Embryonic facial prominence (tissue), 1 donor: ENCODE results near the gene ABTB2.
"Not testable (repeated sequence)": the region's sequence is repeated elsewhere in the genome, so short reads cannot be mapped to it uniquely, and the experiment has no call there.

Source experiments
- DNase-seq: peaks from one replicate; pipeline ENCODE4 v3.0.0-alpha.2; 2016; ENCODE audit errors: extremely low spot score

ABTB2 gene

DNA sequence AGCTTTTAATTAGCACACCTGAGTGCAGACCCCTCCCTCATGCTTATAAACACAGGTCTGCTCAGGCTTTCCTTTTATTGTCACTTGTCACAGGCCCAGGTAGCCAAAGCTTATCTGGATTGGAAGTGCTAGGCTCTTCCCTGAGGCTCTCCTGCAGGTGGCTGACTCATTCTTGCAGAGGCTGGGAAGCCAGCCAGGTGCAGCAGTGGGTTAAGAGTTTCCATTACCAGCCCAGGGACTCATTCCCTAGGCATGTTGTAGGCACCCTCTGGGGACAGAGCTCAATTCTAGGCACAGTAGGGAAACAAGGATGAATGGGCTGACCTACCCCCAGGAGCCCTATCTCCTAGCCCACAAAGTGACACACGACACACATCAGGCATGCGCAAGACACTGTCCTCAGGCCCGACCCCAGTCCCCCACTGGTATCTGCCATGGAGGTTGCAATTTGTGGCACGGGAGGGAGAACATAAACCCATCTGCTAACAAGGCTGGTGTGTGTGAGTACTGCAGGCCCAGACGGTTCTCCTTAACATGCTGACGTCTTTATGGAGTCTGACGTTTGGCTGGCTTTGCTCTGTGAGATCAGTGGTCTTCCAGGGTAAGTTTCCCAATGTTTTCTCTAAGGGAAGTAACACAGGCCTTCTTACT lies 94.2 kb downstream of the ABTB2 start:
- DNase-seq, result no peak

DNA sequence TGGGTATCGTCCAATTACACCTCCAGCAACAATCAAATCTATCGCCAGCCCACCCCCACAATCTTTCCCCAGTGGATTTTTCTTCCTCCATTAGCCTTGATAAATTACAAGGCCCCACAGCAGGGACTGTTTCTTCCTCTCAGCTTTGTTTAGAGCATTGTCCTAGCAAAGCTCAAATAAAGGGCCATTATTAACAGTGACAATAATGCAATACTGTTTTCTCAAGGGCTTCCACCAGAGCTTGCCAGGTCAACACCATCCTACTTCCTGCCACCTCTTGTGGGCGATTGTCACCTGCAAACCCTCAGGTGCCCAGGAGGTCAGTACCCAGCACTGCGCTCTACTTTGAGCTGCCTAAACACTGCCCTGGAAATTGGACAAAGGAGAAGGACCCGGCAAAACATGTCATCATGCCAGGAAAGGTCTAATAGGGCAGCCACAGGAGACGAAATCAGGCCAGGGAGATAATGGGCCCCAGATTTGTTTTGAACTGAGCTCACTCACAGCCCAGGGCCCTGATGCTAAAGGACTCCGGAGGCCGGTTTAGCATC lies 95.2 kb downstream of the ABTB2 start:
- no peak for DNase-seq

DNA sequence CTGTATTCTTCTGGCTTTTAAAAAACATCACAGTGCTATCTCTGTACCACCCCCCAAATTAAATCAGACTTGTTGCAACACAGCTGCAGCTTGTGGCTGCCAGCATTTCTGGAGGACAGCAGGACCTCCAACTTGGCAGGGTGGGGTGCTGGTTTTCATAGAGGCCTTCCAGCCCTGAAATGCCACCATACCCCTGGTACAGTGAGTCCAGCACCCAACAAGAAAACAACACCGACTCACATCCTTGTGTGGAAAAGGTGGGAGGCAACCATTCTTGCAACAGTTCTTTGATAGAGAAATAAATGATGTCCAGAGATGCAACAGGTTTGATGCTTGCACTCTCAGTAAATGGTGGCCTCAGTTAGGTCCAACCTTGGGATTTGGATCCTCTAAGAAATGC lies 96.0 kb downstream of the ABTB2 start:
- DNase-seq, result no peak

DNA sequence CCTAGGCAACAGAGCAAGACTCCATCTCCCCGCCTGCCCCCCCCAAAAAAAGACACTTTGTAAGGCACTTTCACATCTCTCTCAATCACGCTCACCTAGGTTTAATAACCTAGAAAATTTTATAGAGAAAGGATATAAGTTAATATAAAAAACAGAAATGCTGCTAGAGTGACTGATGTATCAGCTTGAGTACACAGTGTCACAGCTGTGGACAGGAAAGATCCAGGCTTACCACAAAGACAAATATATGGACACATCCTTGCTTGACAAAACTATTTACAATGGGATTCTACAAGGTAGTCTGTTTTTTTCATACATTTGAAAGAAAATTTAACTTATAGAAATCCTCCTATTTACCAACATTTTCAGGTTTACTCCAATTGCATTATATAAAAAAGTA lies 96.7 kb downstream of the ABTB2 start:
- DNase-seq, result no peak

DNA sequence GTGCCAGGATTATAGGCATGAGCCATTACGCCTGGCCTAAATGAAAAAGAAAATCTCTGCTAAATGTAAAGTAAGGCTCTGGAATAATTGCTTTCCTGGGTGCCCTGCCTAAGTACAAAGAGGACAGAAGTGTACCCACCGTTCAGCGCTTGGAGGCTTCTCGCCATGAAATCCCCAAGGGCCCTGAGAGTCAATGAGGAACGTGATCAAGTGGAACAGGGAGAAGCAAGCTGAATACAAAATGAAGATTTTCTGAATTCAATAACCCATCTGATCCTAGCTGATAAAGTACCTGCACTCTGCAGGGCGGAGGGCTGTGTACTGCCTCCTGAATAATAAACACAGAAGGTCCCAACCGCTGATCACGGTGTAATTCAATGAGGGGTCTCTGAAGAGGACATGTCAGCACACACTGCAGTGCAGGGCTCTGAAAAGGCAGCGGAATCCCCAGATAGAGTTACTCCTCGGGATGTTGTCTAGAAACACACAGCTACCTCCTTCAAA lies 97.7 kb downstream of the ABTB2 start:
- DNase-seq, result no peak

DNA sequence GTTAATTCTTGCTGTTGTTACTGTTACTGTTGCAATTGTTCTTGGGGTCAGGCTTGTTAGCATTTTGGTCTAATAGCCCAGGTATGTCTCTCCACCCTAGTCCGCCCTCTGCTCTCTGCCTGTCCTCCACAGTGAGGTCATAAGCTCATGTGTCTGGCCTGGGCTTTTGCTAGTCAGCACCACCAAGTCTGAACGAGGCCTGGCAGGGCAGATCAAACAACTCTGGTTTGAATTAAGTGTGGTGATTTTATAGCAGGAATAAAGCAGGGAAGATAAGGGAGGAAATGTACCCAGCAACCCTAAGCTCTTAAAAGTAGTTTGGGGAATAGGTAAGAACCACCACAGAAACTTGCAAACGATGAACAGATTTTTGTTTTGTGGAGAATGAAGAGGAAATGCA lies 98.7 kb downstream of the ABTB2 start:
- no peak for DNase-seq

DNA sequence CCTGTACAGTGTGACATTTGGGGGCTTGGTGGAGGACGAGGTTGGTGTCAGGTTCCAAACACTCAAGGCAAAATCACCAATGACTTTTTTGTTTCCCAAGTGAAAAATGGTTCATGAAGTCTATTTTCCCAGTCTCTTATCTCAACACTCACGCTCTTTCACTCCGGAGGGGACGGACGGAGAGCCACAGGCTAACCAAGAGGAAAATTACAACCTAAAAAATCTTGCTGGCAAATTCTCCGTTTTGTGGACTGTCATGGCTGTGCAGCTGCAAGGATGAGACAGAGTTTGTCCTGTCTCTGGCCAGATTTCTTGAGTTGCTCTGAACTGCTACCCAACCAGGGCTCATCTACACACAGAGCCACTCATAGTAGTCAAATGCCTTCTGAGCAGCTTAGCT lies 101.2 kb downstream of the ABTB2 start:
- DNase-seq, result no peak

GRCh38 chr11:34256150-34256549 lies 101.7 kb downstream of the ABTB2 start:
- DNase-seq, result no peak

- DNase-seq, result no peak
These were observed 102.7 kb downstream of the ABTB2 start for GRCh38 chr11:34255101-34255500.

GRCh38 chr11:34254011-34254410 lies 103.8 kb downstream of the ABTB2 start:
- DNase-seq, result no peak

GRCh38 chr11:34252651-34253050 lies 105.2 kb downstream of the ABTB2 start:
- no peak for DNase-seq

GRCh38 chr11:34252015-34252414 lies 105.8 kb downstream of the ABTB2 start:
- DNase-seq, result no peak

DNA sequence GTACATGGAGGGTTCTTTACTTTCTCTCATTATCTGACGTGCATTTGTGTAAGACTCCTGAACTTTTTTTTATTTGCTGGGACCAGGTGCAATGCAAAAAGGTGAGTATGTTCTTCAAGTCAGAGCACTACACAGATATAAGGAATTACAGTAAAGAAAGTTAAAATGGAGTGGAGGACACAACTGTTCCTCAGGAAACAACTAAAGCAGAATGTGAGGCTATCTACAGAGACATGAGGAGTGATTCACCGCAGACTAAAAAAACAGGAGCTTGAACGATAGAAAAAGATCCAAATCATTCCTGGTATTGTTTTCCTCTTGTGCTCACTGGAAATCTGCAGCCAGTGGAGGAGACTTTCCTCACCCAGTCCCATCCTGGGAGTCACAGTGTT lies 106.2 kb downstream of the ABTB2 start:
- no peak for DNase-seq

- no peak for DNase-seq
These were observed 106.8 kb downstream of the ABTB2 start for GRCh38 chr11:34250732-34251588.

GRCh38 chr11:34250211-34250610 lies 107.6 kb downstream of the ABTB2 start:
- DNase-seq, result no peak

GRCh38 chr11:34249439-34249838 lies 108.4 kb downstream of the ABTB2 start:
- DNase-seq, result no peak

GRCh38 chr11:34246511-34246910 lies 111.3 kb downstream of the ABTB2 start:
- not testable (repeated sequence) for DNase-seq

DNA sequence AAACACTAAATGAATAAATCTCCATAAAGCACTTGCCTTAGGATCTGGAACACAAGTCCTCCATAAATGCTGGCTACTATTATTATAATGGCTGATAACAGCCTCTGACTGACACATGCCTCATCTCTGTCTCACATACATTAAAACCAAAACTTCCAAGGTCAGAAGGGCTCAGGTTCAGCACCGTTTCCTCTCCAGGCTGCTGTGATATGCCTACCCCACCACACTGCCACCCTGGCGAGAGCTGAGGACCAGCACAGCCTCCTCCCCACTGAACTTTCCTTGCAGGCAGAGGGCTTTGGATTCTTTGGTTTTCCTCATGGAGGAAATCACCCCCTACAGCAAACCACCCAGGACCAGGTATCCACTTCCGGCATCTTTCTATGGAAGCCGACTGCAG lies 112.8 kb downstream of the ABTB2 start:
- DNase-seq, result no peak

DNA sequence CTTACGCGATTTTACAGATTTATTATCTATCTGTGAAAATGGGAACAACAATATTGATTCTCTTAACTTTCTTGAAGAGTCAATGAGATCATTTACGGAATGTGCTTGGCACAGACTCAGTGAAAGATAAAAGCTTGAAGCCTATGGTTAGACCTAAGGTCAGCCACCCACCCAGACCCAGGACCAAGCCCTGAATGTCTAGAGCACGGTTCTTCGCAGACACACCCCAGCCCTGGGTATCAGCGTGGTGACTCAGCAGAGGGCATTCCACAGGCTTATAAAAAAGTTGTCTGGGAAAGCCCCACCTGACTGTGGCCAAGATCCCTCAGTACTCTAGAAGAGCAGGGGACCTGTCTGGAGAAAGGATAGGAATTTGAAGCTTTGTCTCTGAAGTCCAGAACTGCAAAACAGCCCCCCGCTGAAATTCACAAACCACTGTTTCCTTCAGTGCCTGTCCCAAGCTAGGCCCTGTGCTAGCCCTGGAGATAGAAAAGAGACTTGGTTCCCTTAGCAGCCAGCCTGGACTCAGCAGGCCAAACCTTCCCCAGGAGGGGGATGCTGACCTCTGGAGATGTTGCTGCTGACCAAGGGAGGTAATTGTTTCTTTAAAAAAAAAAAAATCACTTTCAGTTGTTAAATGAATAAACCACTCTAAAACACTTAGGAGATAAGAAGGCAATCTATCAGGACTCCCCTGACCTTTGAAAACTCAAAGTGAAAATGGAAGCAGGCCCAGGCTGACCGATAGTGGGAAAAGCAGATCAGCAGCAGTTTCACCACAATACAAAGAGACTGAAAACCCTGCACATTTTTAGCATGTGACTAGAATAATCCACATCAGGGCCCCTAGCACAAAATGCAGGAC lies 114.0 kb downstream of the ABTB2 start:
- no peak for DNase-seq

DNA sequence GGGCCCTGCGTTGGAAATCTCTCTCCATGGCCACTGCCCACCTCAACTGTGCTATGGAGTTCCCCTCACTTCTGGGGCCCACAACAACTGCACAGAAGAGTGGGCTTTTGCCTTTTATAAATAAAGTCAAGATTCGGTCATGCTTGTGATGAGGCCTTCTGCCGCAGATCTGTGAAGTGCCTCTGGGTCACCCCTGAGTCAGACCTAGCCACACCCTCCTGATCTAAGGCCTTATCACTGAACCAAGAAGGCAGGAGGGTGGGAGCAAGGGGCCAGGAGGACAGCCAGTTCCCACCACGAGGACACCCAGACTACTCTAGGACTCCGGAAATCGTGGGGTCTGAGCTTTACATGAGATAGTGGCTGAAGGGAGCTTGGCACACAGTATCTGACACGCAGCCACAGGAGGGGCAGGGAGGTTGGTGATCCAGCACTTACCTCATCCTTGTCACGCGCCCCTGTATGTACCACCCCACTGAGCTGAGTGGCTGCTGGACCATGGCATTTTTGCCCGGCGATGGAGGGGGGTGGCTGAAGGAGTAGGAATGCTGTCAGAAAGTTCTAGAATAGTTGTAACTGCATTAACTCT lies 115.7 kb downstream of the ABTB2 start:
- DNase-seq, result no peak

- no peak for DNase-seq
These were observed 117.7 kb downstream of the ABTB2 start for GRCh38 chr11:34240150-34240494.
